Mesendoderm (in vitro differentiated cells): ENCODE data around the gene NACA.

ENCODE experiments used
- DNase-seq: peaks from one replicate; pipeline ENCODE4 v3.0.0; 2013
- H2AK5ac ChIP-seq: 2 replicates; pipeline ENCODE4 v1.6.1; 2013; ENCODE audit warnings: low read length, inconsistent platforms
- H2BK120ac ChIP-seq: 2 replicates; pipeline ENCODE4 v1.6.1; 2013; ENCODE audit warnings: low read depth, mild to moderate bottlenecking, low read length, moderate library complexity, mixed read lengths
- H2BK15ac ChIP-seq: replicated peaks from 2 replicates; pipeline ENCODE4 v1.6.1; 2013; ENCODE audit warnings: low read depth, mild to moderate bottlenecking, moderate library complexity
- H2BK5ac ChIP-seq: 2 replicates; pipeline ENCODE4 v1.6.1; 2013; ENCODE audit warnings: low read length, inconsistent platforms
- H3K18ac ChIP-seq: 2 replicates; pipeline ENCODE4 v1.6.1; 2013; ENCODE audit warnings: mild to moderate bottlenecking, low read length, mixed read lengths
- H3K23ac ChIP-seq: one replicate; pipeline ENCODE4 v1.6.1; 2013; ENCODE audit warnings: low read length
- H3K27ac ChIP-seq: 2 replicates; pipeline ENCODE4 v1.5.1; 2013; ENCODE audit warnings: low read depth, mild to moderate bottlenecking, inconsistent platforms, low read length, moderate library complexity
- H3K27me3 ChIP-seq: 2 replicates; pipeline ENCODE4 v1.6.1; 2013; ENCODE audit warnings: low read length, control low read depth, mild to moderate bottlenecking, inconsistent platforms; ENCODE audit not compliant: insufficient read depth, poor library complexity
- H3K36me3 ChIP-seq: 2 replicates; pipeline ENCODE4 v1.6.1; 2013; ENCODE audit warnings: low read length, inconsistent platforms; ENCODE audit not compliant: control insufficient read depth, insufficient read depth
- H3K4ac ChIP-seq: one replicate; pipeline ENCODE4 v1.6.1; 2013; ENCODE audit warnings: low read depth, mild to moderate bottlenecking, low read length, moderate library complexity
- H3K4me1 ChIP-seq: 2 replicates; pipeline ENCODE4 v1.6.1; 2013; ENCODE audit warnings: low read depth, low read length, inconsistent platforms; ENCODE audit not compliant: control insufficient read depth
- H3K4me2 ChIP-seq: 2 replicates; pipeline ENCODE4 v1.6.1; 2013; ENCODE audit warnings: low read length
- H3K4me3 ChIP-seq: 2 replicates; pipeline ENCODE4 v1.5.1; 2013; ENCODE audit warnings: mild to moderate bottlenecking, low read length
- H3K56ac ChIP-seq: one replicate; pipeline ENCODE4 v1.6.1; 2013; ENCODE audit warnings: low read length
- H3K79me1 ChIP-seq: 2 replicates; pipeline ENCODE4 v1.6.1; 2013; ENCODE audit warnings: low read length, inconsistent platforms
- H3K79me2 ChIP-seq: 2 replicates; pipeline ENCODE4 v1.6.1; 2013; ENCODE audit warnings: mild to moderate bottlenecking, low read length; ENCODE audit not compliant: control insufficient read depth, insufficient read depth
- H3K9ac ChIP-seq: 2 replicates; pipeline ENCODE4 v1.6.1; 2013; ENCODE audit warnings: low read length, inconsistent platforms
- H4K5ac ChIP-seq: one replicate; pipeline ENCODE4 v1.6.1; 2013; ENCODE audit warnings: low read length
- H4K8ac ChIP-seq: one replicate; pipeline ENCODE4 v1.6.1; 2013; ENCODE audit warnings: low read depth, mild to moderate bottlenecking, control low read depth, low read length, moderate library complexity
- WGBS: extraction: QIAGEN DNeasy Blood & Tissue Kit; methylation state at CpG from one replicate; pipeline ENCODE4 v1.1.7; 2013; ENCODE audit warnings: low lambda C conversion rate, missing lambda C conversion rate; ENCODE audit not compliant: insufficient coverage; ENCODE audit errors: extremely low coverage; 5-methylcytosine and 5-hydroxymethylcytosine counted together

The NACA gene

DNA sequence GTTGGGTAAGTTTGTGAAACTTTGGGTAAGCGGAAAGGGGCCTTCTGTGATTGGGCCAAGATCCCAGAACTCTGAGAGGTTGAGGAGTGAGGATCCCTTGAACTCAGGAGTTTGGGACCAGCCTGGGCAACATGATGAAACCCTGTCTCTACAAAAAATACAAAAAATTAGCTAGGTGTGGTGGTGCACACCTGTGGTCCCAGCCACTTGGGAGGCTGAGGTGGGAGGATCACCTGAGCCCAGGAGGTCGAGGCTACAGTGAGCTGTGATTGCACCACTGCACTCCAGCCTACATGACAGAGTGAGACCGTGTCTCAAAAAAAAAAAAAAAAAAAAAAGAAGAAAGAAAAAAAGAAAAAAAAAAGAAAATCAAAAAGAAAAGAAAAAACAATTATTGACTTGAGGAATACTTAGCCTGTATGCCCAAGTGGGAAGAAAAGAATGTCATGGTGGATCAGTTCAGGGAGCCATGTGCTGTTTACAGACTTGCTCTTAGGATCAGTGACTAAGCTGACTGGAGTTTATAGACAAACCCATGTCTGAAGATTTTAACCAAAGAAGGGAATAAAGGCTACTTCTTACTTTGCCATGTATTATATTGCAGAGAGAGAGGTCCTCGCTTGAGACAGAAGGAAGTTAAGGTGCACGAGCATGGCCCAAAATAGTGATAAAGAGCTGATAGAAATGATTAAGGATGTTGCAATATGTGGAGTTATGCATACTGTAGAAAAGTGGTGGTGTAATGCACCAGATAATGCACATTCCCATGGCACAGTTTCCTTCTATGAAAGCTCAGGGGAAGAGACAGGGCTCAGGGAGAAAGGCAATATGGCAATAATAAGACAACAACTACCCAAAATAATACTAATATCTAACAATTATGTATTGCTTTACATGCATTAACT, 38.9 kb upstream of the NACA start:
- Histone ChIP-seq H3K27me3 (no peaks in the 10 kb centered on the region), H3K4me3 (no peak overlapping the region), H2BK15ac (no peak overlapping the region), H3K9ac (no peak overlapping the region), H3K4me2 (no peak overlapping the region), H3K27ac (no peak overlapping the region), H3K79me2 (no peaks in the 10 kb centered on the region), H2BK120ac (no peak overlapping the region), H3K36me3 (no peaks in the 10 kb centered on the region), H3K4ac (no peak overlapping the region), H3K79me1 (no peaks in the 10 kb centered on the region), H4K8ac (no peak overlapping the region), H3K23ac (no peak overlapping the region), H4K5ac (no peak overlapping the region), H3K18ac (no peak overlapping the region), H3K56ac (no peak overlapping the region), H2AK5ac (no peak overlapping the region), H3K4me1 (peaks cover 2% of the 10 kb centered on the region), H2BK5ac (no peak overlapping the region)
- WGBS: no CpG with 5 or more reads among the region's 5 CpGs
- no peak for DNase-seq

DNA sequence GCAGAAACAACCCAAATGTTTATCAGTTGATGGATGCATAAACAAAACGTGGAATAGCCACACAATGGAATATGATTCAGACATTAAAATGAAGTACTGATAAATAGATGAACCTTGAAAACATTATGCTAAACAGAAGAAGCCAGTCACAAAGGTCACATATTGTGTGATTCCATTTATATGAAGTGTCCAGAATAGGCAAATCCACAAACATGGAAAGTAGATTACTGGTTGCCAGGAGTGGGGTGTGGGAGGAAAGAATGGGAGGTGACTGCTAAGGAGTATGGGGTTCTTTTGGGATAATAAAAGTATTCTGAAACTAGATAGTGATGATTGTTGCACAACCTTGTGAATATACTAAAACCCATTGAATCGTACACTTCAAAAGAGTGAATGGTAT, 36.7 kb upstream of the NACA start:
- Histone ChIP-seq H2AK5ac (no peak overlapping the region), H3K27ac (no peak overlapping the region), H3K9ac (no peak overlapping the region), H3K4me3 (no peak overlapping the region), H3K18ac (no peak overlapping the region), H4K5ac (no peak overlapping the region), H4K8ac (no peak overlapping the region), H2BK15ac (no peak overlapping the region), H3K23ac (no peak overlapping the region), H3K4me1 (peaks cover 2% of the 10 kb centered on the region), H3K79me2 (no peaks in the 10 kb centered on the region), H2BK5ac (no peak overlapping the region), H3K27me3 (no peaks in the 10 kb centered on the region), H3K79me1 (no peaks in the 10 kb centered on the region), H3K36me3 (no peaks in the 10 kb centered on the region), H3K4me2 (no peak overlapping the region), H2BK120ac (no peak overlapping the region), H3K56ac (no peak overlapping the region), H3K4ac (no peak overlapping the region)
- DNase-seq: no peak
- no CpG with 5 or more reads among the region's 2 CpGs for WGBS

DNA sequence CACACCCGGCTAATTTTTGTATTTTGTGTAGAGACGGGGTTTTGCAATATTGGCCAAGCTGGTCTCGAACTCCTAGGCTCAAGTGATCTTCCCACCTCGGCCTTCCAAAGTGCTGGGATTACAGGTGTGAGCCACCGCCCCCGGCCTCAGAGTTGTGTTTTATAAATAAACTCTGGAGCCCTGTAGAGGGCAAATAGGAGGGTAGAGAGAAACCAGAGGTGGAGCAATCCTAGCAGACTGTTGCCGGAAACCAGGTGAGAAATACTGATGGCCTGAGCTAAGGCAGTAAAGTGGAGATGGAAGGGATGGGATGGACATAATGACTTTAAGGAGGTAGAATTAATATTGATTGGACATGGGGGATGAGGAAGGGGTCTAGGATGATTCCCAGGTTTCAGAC, 35.4 kb upstream of the NACA start:
- H3K18ac ChIP-seq: no peak overlapping the region
- H3K56ac ChIP-seq: no peak overlapping the region
- no peak overlapping the region for H2BK5ac ChIP-seq
- H2BK15ac ChIP-seq: no peak overlapping the region
- no peaks in the 10 kb centered on the region for H3K79me2 ChIP-seq
- WGBS: no CpG with 5 or more reads among the region's 7 CpGs
- DNase-seq: peak; percentile 34
- H4K5ac ChIP-seq: no peak overlapping the region
- H3K79me1 ChIP-seq: no peaks in the 10 kb centered on the region
- H3K4me3 ChIP-seq: no peak overlapping the region
- H3K27ac ChIP-seq: no peak overlapping the region
- no peaks in the 10 kb centered on the region for H3K4me1 ChIP-seq
- H2AK5ac ChIP-seq: no peak overlapping the region
- no peak overlapping the region for H3K23ac ChIP-seq
- H2BK120ac ChIP-seq: no peak overlapping the region
- H3K36me3 ChIP-seq: no peaks in the 10 kb centered on the region
- H3K4ac ChIP-seq: no peak overlapping the region
- H3K9ac ChIP-seq: no peak overlapping the region
- H4K8ac ChIP-seq: no peak overlapping the region
- H3K27me3 ChIP-seq: no peaks in the 10 kb centered on the region
- no peak overlapping the region for H3K4me2 ChIP-seq

DNA sequence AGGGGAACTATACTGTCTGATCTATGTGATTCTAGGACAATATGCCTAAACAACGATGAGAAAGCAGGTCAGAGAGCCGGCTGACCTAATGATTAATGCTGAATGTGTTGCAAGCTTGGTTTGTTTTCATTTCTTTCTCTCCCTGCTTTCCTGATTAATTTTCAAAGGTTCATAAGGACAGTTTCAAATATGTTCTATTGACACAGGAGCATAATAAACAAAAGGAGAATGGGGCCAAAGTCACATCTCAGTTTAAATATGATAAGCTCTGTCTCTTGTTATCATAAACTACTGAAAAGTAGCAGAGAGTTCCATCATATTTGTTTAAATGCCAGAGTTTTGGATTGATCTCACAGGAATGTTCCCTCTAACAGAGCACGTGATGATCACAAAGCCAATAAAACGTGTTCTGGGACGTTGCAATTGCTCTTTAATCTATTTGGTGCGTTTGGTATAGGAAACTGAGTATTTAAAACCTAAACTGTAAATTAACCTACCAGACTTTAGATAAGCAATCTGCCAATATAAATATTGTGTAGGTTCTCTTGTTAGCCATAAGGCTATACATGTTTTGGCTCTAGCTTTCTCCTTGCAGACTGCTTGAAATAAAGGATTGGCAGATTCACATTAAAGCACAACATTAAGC, 34.3 kb upstream of the NACA start:
- no CpG with 5 or more reads among the region's 6 CpGs for WGBS

DNA sequence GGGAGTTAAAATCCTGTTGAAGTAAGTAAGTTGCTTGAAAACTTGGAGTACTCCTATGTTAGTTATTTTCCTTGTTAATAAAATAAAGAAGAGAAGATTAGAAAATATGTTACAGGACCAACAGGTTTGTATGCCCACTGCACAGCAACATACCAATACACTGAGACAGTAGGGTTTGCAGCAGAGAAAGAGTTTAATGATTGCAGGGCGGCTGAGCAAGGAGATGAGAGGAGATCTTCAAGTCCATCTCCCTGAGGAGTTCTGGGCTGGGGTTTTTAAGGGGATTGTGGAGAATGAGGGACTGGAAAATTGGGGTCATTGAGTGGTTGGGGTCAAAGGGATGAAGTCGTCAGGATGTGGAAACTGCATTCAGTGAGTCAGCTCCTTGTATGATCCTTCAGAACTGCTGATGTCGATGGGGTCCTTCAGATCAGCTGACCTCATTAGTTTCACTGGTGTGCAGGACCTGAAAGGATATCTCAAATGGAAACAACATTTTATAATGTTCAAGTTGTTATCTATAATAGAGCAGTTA, 33.7 kb upstream of the NACA start:
- Histone ChIP-seq H3K27ac (no peak overlapping the region), H3K4ac (no peak overlapping the region), H2AK5ac (no peak overlapping the region), H2BK15ac (no peak overlapping the region), H3K9ac (no peak overlapping the region), H3K56ac (no peak overlapping the region), H3K4me2 (no peak overlapping the region), H3K23ac (no peak overlapping the region), H3K27me3 (no peaks in the 10 kb centered on the region), H4K5ac (no peak overlapping the region), H3K4me1 (no peaks in the 10 kb centered on the region), H4K8ac (no peak overlapping the region), H3K79me2 (no peaks in the 10 kb centered on the region), H3K36me3 (no peaks in the 10 kb centered on the region), H3K4me3 (no peak overlapping the region), H3K79me1 (no peaks in the 10 kb centered on the region), H2BK120ac (no peak overlapping the region), H2BK5ac (no peak overlapping the region), H3K18ac (no peak overlapping the region)
- DNase-seq: no peak
- no CpG with 5 or more reads among the region's 3 CpGs for WGBS

More for the DNA sequence above, 34.3 kb upstream of the NACA start:
- no peaks in the 10 kb centered on the region for H3K79me1 ChIP-seq
- no peaks in the 10 kb centered on the region for H3K27me3 ChIP-seq
- no peak overlapping the region for H3K23ac ChIP-seq
- H3K9ac ChIP-seq: no peak overlapping the region
- H3K4ac ChIP-seq: no peak overlapping the region
- no peak overlapping the region for H3K56ac ChIP-seq
- H2BK5ac ChIP-seq: no peak overlapping the region
- H3K4me3 ChIP-seq: no peak overlapping the region
- no peak overlapping the region for H3K4me2 ChIP-seq
- DNase-seq: no peak
- H4K8ac ChIP-seq: no peak overlapping the region
- H2BK15ac ChIP-seq: no peak overlapping the region
- H3K4me1 ChIP-seq: no peaks in the 10 kb centered on the region
- H4K5ac ChIP-seq: no peak overlapping the region
- H3K18ac ChIP-seq: no peak overlapping the region
- no peak overlapping the region for H2BK120ac ChIP-seq
- H2AK5ac ChIP-seq: no peak overlapping the region
- no peak overlapping the region for H3K27ac ChIP-seq
- no peaks in the 10 kb centered on the region for H3K36me3 ChIP-seq
- H3K79me2 ChIP-seq: no peaks in the 10 kb centered on the region
